ENCODE data around the gene OR5L1.

Gene OR5L1

GRCh38 chr11:55849037-55849436 is 37.9 kb downstream of the OR5L1 start:
- Histone ChIP-seq H3K27ac (no peak overlapping the region), H3K4me1 (no peaks in the 10 kb centered on the region), H4K20me1 (no peaks in the 10 kb centered on the region), H3K4me3 (no peak overlapping the region), H3K4me2 (no peak overlapping the region), H3K9me3 (replicated peaks in 1 of 11) (no peaks in the 10 kb centered on the region), H3K9ac (no peak overlapping the region), H3K36me3 (no peaks in the 10 kb centered on the region), H3K27me3 (no peaks in the 10 kb centered on the region)
- TF ChIP-seq Cebpa-rat (IDR thresholded peaks at IDR 0.05): no peak

DNA sequence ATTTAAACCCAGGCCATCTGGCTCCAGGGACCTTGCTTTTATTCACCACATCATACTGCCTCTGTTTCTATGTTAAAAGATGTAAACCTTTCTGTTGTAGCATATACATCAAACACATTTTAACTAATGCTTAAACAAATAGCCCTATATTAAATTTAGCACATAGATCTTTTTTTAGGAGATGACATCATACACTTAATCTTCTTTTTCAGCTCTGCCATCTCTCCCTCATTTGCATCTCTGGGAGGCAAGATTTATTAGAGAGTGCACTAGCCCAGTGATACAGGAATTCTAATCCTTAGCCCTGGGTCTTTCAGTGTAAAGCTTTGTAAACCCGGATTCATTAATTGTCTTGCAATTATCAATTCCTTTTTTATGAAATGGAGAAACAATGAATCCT is 41.0 kb downstream of the OR5L1 start:
- Histone ChIP-seq H3K4me3 (no peak overlapping the region), H3K9ac (no peak overlapping the region), H4K20me1 (no peaks in the 10 kb centered on the region), H3K27ac (no peak overlapping the region), H3K36me3 (no peaks in the 10 kb centered on the region), H3K4me2 (no peak overlapping the region), H3K9me3 (replicated peaks in 1 of 11) (no peaks in the 10 kb centered on the region), H3K4me1 (no peaks in the 10 kb centered on the region), H3K27me3 (no peaks in the 10 kb centered on the region)
- TF ChIP-seq Cebpa-rat (IDR thresholded peaks at IDR 0.05): no peak

GRCh38 chr11:55854704-55855103 is 43.5 kb downstream of the OR5L1 start:
- Histone ChIP-seq H3K9ac (no peak overlapping the region), H3K36me3 (no peaks in the 10 kb centered on the region), H4K20me1 (no peaks in the 10 kb centered on the region), H3K27me3 (no peaks in the 10 kb centered on the region), H3K27ac (no peak overlapping the region), H3K9me3 (replicated peaks in 1 of 11) (no peaks in the 10 kb centered on the region), H3K4me2 (no peak overlapping the region), H3K4me3 (no peak overlapping the region), H3K4me1 (no peaks in the 10 kb centered on the region)
- TF ChIP-seq Cebpa-rat (IDR thresholded peaks at IDR 0.05): no peak
